Prostate gland (tissue), 2 donors: ENCODE data around the gene PLEKHH1. TPM values are rescaled to one million over a fixed set of nuclear protein-coding genes. Genes with fewer than 3 reads are reported as not detected.
"Not testable (repeated sequence)": the region's sequence is repeated elsewhere in the genome, so short reads cannot be mapped to it uniquely, and the experiment has no call there.

Experiments
- DNase-seq: peaks from one replicate; pipeline ENCODE4 v3.0.0-alpha.2; 2019; ENCODE audit warnings: low spot score
- H3K27ac ChIP-seq, 2 donors: fragments of 200-600 bp; sonication (generic); 2 replicates each; pipeline ENCODE4 v1.5.1; 2017 to 2019
- H3K27me3 ChIP-seq: fragments of 200-600 bp; sonication (generic); replicated peaks from 2 replicates; pipeline ENCODE4 v1.5.1; 2019; ENCODE audit not compliant: insufficient read depth
- H3K36me3 ChIP-seq, 2 donors: fragments of 200-600 bp; sonication (generic); 1 replicate in 1 of 2; 2 replicates in 1 of 2; pipeline versions ENCODE4 v1.5.1 to v1.8.1; 2017 to 2019
- H3K4me1 ChIP-seq: fragments of 200-600 bp; sonication (generic); replicated peaks from 2 replicates; pipeline ENCODE4 v1.5.1; 2019
- H3K4me3 ChIP-seq, 2 donors: fragments of 200-600 bp; sonication (generic); 2 replicates each; pipeline ENCODE4 v1.5.1; 2017 to 2019
- H3K9me3 ChIP-seq: fragments of 200-600 bp; sonication (generic); 2 replicates; pipeline ENCODE4 v1.5.1; 2017
- POLR2A ChIP-seq: fragments of 450-650 bp; IDR thresholded peaks from one replicate; pipeline ENCODE4 v1.6.1; 2016; ENCODE audit warnings: antibody characterized with exemption, mild to moderate bottlenecking
- POLR2AphosphoS5 ChIP-seq: sonication (generic); formaldehyde crosslinking; IDR thresholded peaks from one replicate; pipeline ENCODE4 v1.6.1; 2017; ENCODE audit warnings: antibody characterized with exemption
- WGBS: methylation state at CpG from one replicate; pipeline ENCODE4 v1.1.5; 2018; 5-methylcytosine and 5-hydroxymethylcytosine counted together
- intact Hi-C: fragments of 100-400 bp; cut with DNase I; formaldehyde crosslinking; loops from one replicate; pipeline ENCODE4 v1.14.2; 2022
- total RNA-seq, 2 donors: library from RNA; depleted of rRNA; stranded (reverse); fragments of >200 nt; gene quantifications; one replicate each; pipeline ENCODE4 v1.1.0, GENCODE V29; 2016
- TF ChIP-seq, protein P1 (sequence below), 4 experiments: fragments of 200-600 bp in 2 of 4; fragments of 450-650 bp in 2 of 4; sonication (generic) in 2 of 4; IDR thresholded peaks; 1 replicate in 3 of 4; 2 replicates in 1 of 4; pipeline ENCODE4 v1.5.1; 2016 to 2019; ENCODE audit warnings: antibody characterized with exemption in 4 of 4, mild to moderate bottlenecking in 2 of 4, moderate library complexity in 2 of 4

The PLEKHH1 gene
- total RNA-seq, 2 donors from 2014 or later, result 57.9 to 92.7 TPM

DNA sequence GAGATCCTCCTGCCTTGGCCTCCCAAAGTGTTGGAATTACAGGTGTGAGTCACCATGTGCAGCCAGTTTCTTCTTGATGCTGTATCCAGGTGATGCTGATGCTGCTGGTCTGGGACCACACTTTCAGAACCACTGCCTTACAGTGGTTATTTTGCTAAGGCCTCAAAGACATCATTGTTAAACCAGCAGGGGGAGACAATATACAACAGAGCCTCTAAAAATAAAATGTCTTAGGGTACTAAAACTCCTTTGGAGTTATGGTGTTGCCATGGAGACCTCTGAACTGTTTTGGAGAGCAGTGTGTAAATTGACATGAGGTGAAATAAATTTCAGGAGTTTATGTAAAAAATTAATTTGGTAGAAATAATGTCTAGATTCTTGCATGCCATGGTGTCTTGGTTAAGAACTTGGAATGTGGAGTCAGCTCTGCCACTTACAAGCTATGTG lies 85.5 kb downstream of the PLEKHH1 start:
- Histone ChIP-seq H3K9me3 (no peaks in the 10 kb centered on the region), H3K36me3 (no peaks in the 10 kb centered on the region), H3K4me3 (no peak overlapping the region), H3K27me3 (no peaks in the 10 kb centered on the region), H3K27ac (peak overlapping the region; percentile 86 to 89), H3K4me1 (peaks cover 1% of the 10 kb centered on the region)
- intact Hi-C loops, result no loop called here
- TF ChIP-seq POLR2A (no peak), POLR2AphosphoS5 (peak; percentile 28)
- TF ChIP-seq, protein P1, sequence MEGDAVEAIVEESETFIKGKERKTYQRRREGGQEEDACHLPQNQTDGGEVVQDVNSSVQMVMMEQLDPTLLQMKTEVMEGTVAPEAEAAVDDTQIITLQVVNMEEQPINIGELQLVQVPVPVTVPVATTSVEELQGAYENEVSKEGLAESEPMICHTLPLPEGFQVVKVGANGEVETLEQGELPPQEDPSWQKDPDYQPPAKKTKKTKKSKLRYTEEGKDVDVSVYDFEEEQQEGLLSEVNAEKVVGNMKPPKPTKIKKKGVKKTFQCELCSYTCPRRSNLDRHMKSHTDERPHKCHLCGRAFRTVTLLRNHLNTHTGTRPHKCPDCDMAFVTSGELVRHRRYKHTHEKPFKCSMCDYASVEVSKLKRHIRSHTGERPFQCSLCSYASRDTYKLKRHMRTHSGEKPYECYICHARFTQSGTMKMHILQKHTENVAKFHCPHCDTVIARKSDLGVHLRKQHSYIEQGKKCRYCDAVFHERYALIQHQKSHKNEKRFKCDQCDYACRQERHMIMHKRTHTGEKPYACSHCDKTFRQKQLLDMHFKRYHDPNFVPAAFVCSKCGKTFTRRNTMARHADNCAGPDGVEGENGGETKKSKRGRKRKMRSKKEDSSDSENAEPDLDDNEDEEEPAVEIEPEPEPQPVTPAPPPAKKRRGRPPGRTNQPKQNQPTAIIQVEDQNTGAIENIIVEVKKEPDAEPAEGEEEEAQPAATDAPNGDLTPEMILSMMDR (IDR thresholded peaks at IDR 0.05), result peak; percentile 40 to 84 (median 74)
- peak; percentile 22 for DNase-seq

DNA sequence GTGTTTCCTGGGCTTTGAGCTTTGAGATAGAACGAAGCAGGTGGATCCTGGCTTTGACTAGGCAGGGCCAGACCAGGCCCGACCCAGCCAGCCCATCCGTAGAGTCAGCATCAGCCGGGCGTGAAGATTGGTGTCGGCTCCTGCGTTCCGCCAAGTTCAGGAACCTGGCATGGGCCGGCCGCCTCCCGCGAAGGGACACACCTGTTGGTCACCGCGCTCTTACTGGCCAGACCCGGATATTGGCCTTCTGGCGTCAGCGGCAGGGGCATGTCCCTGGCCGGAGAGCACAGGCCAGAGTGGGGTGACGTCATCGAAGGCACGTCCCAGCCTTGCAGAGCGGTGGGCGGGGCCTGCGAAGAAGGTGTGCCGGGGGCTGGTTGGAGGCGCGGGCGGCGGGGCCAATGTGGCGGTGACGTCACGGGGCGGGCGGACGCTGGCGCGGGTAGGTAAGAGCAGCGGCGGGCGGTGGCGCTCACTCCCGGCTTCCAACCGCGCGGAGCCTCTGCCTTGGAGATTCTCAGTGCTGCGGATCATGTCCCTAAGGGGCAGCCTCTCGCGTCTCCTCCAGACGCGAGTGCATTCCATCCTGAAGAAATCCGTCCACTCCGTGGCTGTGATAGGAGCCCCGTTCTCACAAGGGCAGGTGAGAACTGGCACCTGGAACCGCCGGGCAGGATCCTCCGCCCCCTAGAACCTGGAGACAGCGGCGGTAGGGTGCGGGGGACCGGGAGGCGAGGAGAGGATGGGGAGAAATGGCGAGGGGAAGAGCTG lies 86.5 kb downstream of the PLEKHH1 start, which contains the start of gene ARG2:
Gene ARG2, plus strand, starts transcription at position 475 of the 771 bp plus-strand sequence. Its CDS starts 58 bp downstream, at position 533.
- peak; percentile 100 for DNase-seq
- no peaks in the 10 kb centered on the region for H3K36me3 ChIP-seq
- peak within 1 kb of the TSS; percentile 86 to 89 for H3K27ac ChIP-seq
- peak; percentile 97 for TF ChIP-seq POLR2AphosphoS5
- peak; percentile 92 for TF ChIP-seq POLR2A
- TF ChIP-seq, protein P1 (IDR thresholded peaks at IDR 0.05), result peak in 2 of 4 experiments; percentile 30 to 39
- H3K4me3 ChIP-seq, result peak within 1 kb of the TSS; percentile 63 to 65
- H3K27me3 ChIP-seq, result no peaks in the 10 kb centered on the region
- no peaks in the 10 kb centered on the region for H3K9me3 ChIP-seq
- H3K4me1 ChIP-seq, result peaks cover 5% of the 10 kb centered on the region
- intact Hi-C loops, result loop anchor here (5.0 kb wide), 1 partner anchor 78 kb away; the partner anchor contains the start of gene RDH11
- under 1% methylated on average over 60 of the region's 62 CpGs for WGBS

DNA sequence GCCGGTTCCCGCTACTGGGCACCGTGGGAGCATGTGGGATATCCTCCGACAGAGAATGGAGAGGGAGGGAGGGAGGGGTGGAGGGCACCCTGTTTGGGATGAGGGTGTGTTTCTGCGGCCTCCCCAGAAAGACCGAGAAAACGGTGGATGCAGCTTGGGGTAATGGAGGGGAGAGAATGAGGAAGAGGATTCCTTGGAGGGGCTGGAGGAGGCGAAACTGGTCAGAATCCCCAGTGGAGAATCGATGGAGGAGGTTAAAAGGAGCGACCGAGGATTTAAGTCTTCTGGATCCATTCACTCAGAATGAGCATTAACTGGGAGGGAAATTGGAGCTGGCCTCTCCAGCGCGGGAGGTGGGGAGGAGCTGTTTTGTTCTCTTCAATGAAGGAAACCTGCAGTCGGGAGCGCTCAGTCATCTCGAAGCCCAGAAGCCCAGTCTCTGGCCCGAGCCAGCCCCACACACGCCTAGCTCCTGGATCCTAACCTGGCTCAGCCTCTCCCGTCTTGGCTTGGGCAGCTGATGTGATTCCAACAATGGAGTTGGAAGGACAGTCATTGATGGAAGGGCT lies 87.2 kb downstream of the PLEKHH1 start:
- 2% methylated on average over 19 of the region's 19 CpGs for WGBS
- intact Hi-C loops, result loop anchor here (5.0 kb wide), 1 partner anchor 77 kb away; the partner anchor contains the start of gene RDH11
- Histone ChIP-seq H3K4me3 (peak overlapping the region; percentile 63 to 65), H3K27me3 (no peaks in the 10 kb centered on the region), H3K4me1 (peaks cover 5% of the 10 kb centered on the region), H3K9me3 (no peaks in the 10 kb centered on the region), H3K36me3 (no peaks in the 10 kb centered on the region), H3K27ac (peak overlapping the region; percentile 86 to 89)
- TF ChIP-seq POLR2AphosphoS5 (no peak), POLR2A (peak; percentile 22)
- DNase-seq, result peak; percentile 42

DNA sequence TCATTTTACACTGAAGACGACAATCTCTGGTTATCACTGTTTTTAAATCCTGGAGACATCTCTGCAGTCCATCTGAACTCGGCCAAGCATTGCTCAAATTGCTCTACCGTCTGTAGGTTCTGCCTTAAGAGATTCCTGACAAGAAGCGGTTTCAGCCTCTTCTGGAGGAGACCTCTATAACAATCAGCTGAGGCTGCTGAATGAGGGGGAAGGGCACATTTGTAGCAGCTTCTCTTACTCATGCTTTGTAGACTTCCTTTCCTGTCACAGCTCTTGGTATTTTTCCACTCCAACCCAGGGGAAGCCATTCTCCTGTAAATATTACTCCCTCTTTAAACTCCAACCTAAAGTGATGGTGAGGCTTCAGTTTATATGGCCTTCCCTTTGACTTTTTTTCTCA lies 89.6 kb downstream of the PLEKHH1 start:
- TF ChIP-seq POLR2A, result no peak
- TF ChIP-seq, protein P1 (IDR thresholded peaks at IDR 0.05), result no peak
- TF ChIP-seq POLR2AphosphoS5, result no peak
- WGBS, result 31% methylated on average over 4 of the region's 4 CpGs
- Histone ChIP-seq H3K36me3 (no peaks in the 10 kb centered on the region), H3K27ac (peak overlapping the region; percentile 86 to 89), H3K4me1 (peaks cover 5% of the 10 kb centered on the region), H3K9me3 (no peaks in the 10 kb centered on the region), H3K4me3 (peak overlapping the region; percentile 63 to 65), H3K27me3 (no peaks in the 10 kb centered on the region)
- peak; percentile 57 for DNase-seq
- intact Hi-C loops, result loop anchor here (5.0 kb wide), 1 partner anchor 75 kb away; the partner anchor contains the start of gene RDH11

DNA sequence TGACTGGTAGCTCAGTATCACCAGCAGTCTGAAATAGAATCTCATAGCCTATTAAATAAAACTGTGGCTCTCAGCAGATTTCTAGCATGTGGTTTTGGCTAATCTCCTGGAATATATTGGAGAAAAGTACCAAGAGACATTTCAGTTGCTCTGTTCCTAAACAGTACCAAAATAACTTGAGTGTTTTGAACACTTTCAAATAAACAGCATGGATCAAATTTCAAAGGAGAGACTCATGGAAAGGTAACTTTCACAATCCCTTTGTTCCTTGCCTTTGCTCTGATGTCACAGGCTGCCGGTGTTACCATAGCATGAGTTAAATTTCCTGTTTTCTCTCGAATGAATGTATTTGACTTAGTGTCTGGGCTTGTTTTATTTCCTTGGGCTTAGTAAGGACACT lies 90.0 kb downstream of the PLEKHH1 start:
- intact Hi-C loops, result loop anchor here (5.0 kb wide), 1 partner anchor 74 kb away; the partner anchor contains the start of gene RDH11
- Histone ChIP-seq H3K9me3 (no peaks in the 10 kb centered on the region), H3K27ac (peak overlapping the region; percentile 86 to 89), H3K36me3 (no peaks in the 10 kb centered on the region), H3K27me3 (no peaks in the 10 kb centered on the region), H3K4me1 (peaks cover 5% of the 10 kb centered on the region), H3K4me3 (peak overlapping the region; percentile 63 to 65)
- no peak for TF ChIP-seq POLR2A
- TF ChIP-seq, protein P1 (IDR thresholded peaks at IDR 0.05), result no peak
- TF ChIP-seq POLR2AphosphoS5, result peak; percentile 75
- WGBS, result 13% methylated on average over 2 of the region's 2 CpGs
- DNase-seq, result peak; percentile 66

DNA sequence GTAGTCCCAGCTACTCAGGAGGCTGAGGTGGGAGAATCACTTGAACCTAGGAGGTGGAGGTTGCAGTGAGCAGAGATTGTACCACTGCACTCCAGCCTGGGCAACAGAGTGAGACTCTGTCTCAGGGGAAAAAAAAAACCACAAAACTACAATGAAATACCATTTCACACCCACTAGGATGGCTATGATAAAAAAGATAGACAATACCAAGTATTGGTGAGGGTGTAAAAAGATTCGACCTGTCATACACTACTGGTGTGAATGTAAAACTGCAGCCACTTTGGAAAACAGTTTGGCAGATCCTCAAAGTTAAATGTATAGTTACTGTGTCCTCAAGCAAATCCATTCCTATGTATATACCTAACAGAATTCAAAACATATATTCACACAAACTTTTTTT lies 93.0 kb downstream of the PLEKHH1 start:
- H3K4me3 ChIP-seq, intact Hi-C loops, H3K9me3 ChIP-seq, H3K4me1 ChIP-seq, DNase-seq, H3K27me3 ChIP-seq, H3K36me3 ChIP-seq, H3K27ac ChIP-seq: not testable (repeated sequence)
- 96% methylated on average over 1 of the region's 1 CpG for WGBS
